WI38 (cell line): ENCODE results near the gene PCNT.

Experiments used
- H3K4me3 ChIP-seq: 2 replicates; pipeline ENCODE4 v1.5.1; 2011; ENCODE audit warnings: low read depth, mild to moderate bottlenecking, control low read depth, low read length
- TF ChIP-seq, protein P1 (sequence below): IDR thresholded peaks from 2 replicates; pipeline ENCODE4 v1.5.1; 2012; ENCODE audit warnings: low read depth, mild to moderate bottlenecking, control low read depth, low read length

Gene PCNT

DNA sequence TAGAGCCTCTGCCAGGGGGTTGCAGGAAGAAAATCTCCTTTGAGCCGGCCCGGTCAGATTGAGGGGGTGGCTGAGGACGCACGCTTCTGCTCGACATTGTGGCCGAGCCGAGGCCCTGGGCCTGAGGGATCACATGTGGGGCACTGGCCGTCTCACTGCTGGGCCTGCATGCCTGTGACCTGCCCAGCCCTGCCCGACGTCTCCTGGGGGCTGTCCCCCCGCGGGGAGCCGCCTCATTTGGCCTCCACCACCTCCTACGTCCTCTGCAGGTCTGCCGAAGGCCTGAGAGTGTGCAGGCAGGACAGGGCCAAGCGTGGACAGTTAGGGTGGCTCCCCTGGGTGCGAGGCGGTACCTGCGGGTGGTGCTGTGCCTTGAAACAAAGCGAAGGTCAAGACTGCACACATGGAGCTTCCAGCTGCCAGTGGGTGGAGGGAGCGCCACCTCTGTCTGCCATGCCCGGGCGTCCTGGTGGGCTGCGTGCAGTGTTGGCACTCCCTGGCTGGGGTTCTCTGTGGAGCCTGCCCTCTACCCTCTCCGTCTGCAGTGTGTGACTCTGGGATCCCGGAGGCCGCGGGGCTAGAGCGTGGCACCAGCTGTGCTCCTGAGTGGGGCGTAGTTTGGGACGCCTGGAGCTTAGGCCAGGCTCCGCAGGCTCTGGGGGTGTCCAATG lies 51.7 kb downstream of the PCNT start:
- TF ChIP-seq, protein P1, sequence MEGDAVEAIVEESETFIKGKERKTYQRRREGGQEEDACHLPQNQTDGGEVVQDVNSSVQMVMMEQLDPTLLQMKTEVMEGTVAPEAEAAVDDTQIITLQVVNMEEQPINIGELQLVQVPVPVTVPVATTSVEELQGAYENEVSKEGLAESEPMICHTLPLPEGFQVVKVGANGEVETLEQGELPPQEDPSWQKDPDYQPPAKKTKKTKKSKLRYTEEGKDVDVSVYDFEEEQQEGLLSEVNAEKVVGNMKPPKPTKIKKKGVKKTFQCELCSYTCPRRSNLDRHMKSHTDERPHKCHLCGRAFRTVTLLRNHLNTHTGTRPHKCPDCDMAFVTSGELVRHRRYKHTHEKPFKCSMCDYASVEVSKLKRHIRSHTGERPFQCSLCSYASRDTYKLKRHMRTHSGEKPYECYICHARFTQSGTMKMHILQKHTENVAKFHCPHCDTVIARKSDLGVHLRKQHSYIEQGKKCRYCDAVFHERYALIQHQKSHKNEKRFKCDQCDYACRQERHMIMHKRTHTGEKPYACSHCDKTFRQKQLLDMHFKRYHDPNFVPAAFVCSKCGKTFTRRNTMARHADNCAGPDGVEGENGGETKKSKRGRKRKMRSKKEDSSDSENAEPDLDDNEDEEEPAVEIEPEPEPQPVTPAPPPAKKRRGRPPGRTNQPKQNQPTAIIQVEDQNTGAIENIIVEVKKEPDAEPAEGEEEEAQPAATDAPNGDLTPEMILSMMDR: no peak
- no peak overlapping the region for H3K4me3 ChIP-seq

DNA sequence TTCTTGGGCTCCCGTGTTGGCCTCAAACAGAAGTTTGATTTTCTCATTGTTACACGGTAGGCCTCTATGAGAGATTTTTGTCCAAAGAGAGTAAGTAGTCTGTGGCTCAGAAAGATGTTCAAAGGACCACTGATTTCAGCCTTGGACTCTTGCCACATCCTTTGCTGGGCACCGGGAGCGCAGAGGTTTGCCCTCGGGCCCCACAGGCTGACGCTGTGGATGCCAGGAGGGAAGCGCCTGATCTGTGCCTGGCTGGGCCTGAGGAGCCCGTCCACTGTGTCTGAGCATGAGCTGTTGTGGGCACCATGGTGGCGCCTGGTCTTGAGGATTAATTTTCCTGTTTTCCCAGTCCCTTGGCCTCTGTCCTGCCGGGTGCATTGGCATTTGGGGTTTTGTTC lies 52.3 kb downstream of the PCNT start:
- TF ChIP-seq, protein P1: no peak
- H3K4me3 ChIP-seq: no peak overlapping the region

- TF ChIP-seq, protein P1: no peak
- H3K4me3 ChIP-seq: no peak overlapping the region
Observed at GRCh38 chr21:46376856-46377453, 53.0 kb downstream of the PCNT start.

GRCh38 chr21:46377789-46378188 lies 53.8 kb downstream of the PCNT start:
- TF ChIP-seq, protein P1: no peak
- H3K4me3 ChIP-seq: no peak overlapping the region

- H3K4me3 ChIP-seq: no peak overlapping the region
- TF ChIP-seq, protein P1: no peak
Observed at GRCh38 chr21:46379105-46379504, 55.1 kb downstream of the PCNT start.

DNA sequence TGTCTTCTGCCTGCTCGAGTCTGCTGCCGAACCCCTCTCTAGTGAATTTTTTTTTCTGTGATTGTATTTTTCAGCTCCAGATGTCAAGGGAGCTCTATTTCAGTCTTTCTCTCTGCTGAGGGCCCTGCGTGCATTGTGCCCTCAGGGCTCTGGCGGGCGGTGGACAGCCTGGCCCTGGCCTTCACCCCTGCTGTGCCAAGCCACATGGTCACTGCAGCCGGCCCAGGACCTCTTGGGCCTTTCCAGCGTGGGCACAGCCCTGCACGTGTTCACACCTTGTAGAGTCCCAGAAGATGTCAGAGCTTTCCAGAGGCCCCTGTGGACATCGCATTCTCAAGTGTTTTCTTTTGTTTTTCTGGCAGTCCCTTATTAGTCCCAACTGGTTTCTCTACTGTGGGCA lies 55.7 kb downstream of the PCNT start:
- H3K4me3 ChIP-seq: no peak overlapping the region
- TF ChIP-seq, protein P1: no peak

- TF ChIP-seq, protein P1: no peak
- no peak overlapping the region for H3K4me3 ChIP-seq
Observed at GRCh38 chr21:46381541-46381940, 57.6 kb downstream of the PCNT start.
